GM21786 (cell line): ENCODE data around the gene PLPP1.
"Not testable (repeated sequence)": the region's sequence is repeated elsewhere in the genome, so short reads cannot be mapped to it uniquely, and the experiment has no call there.

Source experiments
- ATAC-seq: cut with Tn5 transposase; IDR thresholded peaks from one replicate; pipeline ENCODE4 v1.9.1; 2021; ENCODE audit not compliant: unreplicated experiment

Gene PLPP1

DNA sequence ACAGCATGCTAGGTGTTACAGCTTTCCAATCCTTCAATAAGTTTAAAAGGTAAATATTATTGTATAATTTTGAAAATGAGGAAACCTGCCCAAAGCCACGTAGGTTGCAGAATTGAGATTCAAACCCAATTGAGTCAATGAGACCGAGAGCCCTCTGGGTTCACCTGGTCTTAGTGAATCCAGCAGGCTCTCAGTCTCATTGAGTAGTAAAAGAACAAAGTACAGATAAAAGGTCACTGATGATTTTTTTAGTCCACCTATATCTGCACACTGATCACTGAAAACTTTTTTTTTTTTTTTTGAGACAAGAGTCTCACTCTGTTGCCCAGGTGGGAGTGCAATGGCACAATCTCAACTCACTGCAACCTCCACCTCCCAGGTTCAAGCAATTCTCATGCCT is 27.2 kb downstream of the PLPP1 start:
- ATAC-seq = no peak

DNA sequence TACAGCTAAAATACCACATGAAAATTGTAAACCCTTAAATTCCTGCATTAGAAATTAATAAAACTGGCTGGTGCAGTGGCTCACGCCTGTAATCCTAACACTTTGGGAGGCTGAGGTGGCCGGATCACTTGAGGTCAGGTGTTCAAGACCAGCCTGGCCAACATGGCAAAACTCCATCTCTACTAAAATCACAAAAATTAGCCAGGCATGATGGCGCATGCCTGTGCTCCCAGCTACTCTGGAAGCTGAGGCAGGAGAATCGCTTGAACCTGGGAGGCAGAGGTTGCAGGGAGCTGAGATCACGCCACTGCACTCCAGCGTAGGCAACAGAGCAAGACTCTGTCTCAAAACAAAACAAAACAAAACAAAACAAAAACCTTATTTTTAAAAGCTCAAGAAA is 29.1 kb downstream of the PLPP1 start:
- ATAC-seq = not testable (repeated sequence)

DNA sequence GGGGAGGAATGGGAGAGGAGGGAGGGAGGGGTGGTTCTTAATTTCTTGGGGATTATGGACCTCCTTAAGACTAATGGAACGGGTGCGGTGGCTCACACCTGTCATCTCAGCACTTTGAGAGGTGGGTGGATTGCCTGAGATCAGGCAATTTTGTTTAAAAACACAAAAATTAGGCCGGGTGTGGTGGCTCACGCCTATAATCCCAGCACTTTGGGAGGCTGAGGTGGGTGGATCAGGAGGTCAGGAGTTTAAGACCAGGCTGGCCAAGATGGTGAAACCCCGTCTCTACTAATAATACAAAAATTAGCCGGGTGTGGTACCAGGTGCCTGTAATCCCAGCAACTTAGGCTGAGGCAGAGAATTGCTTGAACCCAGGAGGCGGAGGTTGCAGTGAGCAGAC is 30.8 kb downstream of the PLPP1 start:
- not testable (repeated sequence) for ATAC-seq

DNA sequence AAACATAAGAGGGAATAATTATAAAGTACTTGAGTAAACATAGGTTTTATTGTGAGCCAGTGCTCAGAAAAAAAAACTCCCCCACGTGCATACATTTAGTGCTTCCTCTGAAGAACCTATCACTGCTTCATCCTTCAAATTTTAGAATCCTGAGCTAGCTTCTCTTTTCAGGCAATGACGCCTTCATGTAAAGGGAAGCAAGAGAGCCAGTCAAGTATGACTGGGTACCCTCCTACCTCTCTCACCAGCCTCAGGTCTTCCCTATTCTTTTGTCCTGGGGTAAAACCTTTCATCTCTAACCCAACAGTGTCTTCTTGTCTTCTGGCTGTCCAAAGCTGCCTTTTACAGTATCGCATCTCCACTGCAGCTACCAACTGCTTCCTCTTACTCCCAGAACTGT is 32.0 kb downstream of the PLPP1 start:
- no peak for ATAC-seq

DNA sequence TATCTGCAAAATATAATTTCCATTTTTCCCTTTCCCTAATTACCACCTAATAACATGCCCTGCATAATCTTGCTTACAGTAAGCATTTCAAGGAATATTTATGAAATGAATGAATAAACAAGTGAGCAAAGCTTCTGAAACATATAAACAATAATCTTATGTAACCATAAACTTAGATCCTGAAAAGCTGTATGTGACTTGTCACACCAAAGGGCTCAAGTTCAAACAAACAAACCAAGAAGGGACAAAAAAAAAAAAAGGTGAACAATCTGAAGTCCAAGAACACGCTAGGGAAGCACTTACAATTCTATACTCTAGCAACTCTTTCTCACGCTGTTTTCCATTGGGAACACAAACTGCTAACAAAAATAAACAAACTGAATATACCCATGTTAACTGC is 36.3 kb downstream of the PLPP1 start:
- no peak for ATAC-seq

DNA sequence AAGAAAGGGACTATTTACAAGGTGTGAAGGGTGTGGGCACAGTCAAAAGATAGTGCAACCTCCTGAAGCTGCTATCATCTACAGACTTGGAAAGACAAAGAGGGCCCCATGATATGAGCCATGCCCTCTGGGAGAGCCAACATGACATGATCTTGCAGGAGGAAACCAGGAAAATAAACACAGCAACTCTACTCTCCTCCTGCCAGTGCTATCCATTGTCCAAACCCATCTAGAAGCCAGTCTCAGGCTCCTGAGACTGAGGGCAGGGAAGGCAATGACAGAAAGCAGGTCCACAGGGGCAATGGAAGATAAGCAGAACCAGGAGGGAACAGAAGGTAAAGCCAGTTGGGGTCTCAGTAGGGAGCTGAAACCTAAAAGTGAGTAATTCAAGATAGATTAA is 37.1 kb downstream of the PLPP1 start:
- no peak for ATAC-seq

DNA sequence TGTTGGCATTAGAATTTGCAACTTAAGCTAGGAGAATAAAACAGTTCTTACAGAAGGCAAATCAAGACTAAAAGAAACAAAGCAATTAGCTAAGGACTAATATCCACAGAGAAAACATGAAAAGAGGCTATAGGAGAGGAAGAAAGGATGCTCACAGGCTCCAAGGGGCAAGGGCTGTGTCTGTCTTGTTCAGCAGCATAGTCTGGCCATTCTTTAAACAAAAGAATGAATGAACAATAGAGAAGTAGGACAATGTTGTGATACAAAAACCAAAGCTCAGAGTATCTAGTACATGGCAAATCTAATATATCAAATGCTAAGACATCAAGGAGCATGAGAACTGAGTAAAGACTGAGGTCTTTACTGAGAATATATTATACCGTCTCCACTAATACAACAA is 39.5 kb downstream of the PLPP1 start:
- no peak for ATAC-seq

DNA sequence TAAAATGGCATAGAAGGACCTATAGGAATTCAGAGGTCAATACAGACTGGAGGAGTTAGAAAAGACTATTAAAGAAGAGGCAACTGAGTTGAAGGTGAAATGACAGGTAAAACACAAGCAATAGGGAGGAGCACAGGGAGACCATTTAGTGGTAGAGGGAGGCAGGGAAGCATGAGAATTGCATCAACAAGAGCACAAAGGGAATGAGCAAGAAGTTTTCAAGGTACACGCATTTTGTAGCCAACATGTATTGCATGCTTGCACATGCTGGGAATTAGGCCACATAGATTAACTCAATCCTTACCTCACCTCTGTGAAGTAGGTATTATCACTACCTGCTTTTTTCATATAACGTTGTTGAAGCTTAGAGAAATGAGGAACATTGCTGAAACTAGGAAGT is 42.3 kb downstream of the PLPP1 start:
- ATAC-seq = no peak

DNA sequence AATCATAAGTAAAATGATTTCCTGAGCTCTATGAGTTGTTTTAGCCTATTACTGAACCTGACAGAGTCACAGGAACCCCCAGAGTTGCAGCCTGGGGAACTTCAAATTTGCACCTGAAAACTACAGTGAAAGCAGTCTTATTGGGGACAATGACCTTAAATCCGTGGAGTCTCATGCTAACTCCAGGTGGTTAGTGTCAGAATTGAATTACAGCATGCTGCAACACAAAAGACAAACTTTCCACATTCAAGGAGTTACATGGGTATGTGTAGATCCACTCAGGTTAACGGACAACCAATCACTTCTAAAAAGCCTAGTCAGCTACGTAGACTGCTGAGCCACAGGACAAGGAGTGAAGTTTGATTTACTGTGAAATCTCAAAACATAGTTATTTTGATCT is 49.7 kb downstream of the PLPP1 start:
- no peak for ATAC-seq

DNA sequence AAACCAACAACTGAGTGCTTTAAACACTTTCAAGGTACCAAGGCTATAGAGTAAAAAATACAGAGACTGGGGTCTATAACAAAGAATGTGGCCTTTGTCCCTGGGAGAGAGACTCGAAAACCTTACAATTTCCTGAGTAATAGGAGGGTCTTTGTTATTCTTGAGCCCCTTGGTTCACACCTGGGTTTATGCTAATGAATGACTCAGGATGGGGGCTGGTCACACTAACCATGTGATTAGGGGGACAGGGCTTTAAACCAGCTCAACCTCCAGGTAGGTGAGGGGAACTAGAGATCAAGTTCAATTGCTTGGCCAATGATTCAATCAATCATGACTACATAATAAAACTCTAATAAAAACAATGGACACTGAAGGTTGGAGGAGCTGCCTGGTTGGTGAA is 50.2 kb downstream of the PLPP1 start:
- ATAC-seq = no peak

DNA sequence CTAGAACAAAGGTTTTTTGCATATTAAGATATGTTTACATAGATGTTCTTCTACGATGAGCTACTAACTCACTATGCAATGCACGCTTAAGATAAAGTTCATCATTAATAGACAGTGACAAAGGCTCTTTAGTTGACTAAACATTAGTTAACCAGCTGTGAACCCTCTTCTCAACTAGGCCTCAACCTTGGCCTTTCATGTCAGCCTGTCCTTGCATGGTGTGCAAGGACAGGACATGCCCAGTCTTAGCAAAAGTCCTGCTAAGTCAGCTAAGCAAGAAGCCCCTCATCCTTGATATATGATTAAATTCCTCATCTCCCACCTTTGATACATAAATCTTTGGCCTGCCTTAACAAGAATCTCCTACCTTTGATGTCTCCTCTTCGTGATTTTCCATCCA is 50.9 kb downstream of the PLPP1 start:
- no peak for ATAC-seq

DNA sequence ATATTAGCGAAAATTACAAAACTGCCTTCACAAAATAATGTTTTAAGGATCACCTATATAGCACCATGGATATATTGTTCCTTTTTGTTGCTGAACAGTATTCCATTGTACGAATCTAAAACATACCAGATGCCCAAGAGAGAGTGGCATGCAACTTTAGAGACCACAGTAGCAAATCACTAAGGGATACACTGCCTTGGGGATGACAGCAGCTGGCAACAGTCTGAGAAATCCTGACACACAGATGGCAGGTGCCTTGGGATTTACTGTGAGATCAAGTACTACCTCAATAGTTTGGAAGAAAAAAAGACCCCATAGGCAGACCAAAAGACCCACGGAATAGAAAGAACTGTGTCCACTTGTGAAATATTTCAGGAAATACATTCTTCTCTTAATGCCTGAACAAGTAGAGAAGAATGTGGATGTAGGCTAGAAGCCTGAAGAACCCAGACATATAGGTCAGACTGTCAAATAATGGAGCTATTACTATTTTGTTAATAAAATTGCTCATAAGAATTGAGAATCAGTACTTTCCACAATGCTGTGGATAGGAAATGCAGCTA is 53.4 kb downstream of the PLPP1 start:
- ATAC-seq = no peak

DNA sequence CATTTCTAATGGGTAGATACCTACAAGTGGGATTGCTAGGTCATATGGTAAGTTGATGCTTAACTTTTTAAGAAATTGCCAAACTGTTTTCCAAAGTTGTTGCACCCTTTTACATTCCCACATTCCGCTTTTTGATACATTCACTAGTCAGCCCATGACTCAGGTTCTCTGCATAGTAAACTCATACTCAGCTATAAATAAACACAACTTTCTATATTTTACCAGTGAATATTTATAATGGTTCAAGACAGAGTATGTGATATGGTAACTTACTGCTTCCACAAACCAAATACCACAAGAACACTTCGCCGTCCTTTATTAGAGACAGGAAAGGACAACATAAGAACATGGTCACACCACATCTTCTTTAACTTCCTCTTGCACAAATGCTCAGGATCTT is 54.0 kb downstream of the PLPP1 start:
- no peak for ATAC-seq

DNA sequence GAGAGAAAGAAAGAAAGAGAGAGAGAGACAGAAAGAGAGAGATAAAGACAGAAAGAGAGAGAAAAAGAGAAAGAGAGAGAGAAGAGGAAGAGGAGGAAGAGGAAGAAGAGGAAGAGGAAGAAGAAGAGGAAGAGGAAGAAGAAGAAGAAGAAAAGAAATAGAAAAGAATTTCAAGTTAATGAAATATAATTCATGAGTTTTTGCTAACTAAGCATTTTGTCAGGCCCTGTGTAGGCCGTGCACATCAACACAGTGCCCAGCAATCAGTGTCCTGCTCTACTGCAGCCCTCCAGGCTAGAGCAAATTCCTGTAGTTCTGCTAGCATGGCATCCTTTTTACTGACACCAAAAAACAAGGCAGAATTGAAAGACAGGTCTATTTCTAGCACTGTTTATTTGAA is 62.1 kb downstream of the PLPP1 start:
- ATAC-seq = no peak

DNA sequence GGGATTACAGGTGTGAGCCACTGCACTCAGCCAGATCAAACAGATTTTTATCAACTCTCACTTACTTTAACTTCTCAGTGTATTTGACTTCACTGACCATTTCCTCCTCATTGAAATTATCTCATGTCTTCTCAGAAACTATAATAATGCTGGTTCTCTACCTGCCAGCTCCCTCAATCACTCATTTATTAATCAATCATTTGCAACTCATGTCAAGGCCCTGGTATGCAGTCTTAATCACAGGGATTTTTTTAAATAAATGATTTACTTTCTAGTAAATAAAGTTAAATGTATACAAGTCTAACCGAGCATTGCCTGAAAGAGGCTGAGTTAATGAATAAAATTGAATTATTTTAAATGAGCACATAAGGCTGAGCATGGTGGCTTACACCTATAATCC is 63.3 kb downstream of the PLPP1 start:
- ATAC-seq = no peak

DNA sequence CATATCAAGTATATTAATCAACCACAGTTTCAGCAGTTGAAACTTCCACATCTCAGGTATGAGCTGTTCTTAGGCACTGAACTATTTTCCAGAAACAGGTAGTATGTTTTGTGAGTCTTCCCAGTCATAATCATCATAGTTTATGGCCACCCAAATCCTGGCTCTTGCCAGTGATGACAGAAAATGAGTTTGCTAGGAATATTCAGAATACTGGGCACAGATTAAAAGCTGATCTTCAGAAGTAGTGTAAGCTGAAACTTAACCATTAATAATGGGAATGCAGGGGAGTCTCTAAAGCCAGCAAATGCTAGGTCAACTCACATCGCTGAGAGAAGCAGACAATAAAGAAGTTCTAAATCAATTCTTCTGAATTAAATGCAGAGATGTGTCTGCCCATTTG is 64.5 kb downstream of the PLPP1 start:
- no peak for ATAC-seq

DNA sequence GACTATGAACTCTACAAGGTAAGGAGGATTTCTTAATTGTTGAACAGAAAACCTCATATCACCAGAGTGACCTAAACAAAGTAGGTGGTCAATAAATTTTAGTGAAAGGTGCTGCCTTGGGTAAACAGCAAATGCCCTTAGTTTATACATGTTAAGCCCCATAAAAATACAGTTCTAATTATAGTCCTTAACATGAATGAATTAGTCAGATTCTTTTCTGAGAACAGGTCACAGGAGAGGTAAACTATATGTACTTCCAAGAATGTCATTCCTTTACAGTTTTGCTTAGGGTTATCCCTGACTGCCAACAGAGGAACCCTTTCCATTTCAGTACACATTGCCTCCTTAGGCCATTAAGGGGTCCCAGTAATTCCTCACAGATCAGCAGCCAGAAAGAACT is 64.9 kb downstream of the PLPP1 start:
- ATAC-seq = no peak

DNA sequence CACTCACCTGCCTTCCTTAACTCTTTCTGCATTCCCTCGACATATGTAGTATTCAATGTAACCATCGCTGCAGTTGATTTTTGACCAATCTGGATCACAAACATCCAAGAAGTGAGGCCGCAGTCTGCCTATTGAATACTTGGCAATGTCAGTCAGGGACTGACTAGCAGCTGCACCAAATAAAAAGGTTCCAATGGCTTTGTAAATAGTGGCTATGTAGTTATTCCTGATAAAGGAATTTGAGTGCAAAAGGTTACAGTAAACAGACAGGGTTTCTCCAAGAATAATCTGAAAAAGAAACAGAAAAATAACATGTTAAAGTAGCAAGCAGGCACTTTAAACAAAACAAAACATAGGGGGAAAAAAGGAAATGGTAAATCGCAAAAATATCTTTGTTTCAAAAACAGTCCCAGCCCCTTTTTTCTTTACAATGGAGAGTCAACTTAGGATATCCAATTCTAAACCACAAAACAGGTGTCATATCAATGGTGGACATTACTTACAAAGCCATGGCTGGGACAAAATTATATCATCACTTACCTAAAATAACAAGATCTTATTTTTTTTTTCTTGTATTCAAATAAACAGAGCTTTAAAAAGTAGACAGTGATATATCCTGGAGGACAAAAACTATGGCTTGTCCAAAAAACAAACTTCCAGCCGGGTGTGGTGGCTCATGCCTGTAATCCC is 66.8 kb downstream of the PLPP1 start:
- ATAC-seq = no peak

DNA sequence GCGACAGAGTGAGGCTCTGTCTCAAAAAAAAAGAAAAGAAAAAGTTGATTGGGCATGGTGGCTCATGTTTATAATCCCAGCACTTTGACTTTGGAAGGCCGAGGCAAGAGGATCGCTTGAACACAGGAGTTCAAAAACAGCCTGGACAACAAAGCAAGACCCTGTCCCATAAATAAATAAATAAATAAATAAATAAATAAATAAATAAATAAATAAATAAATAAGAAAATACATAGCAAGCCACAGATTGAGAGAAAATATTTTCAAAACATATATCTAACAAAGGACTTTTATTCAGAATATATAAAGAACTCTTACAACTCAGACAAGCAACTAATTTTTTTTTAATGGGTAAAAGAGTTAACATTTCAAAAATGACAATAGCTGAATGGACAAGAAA is 71.2 kb downstream of the PLPP1 start:
- no peak for ATAC-seq

DNA sequence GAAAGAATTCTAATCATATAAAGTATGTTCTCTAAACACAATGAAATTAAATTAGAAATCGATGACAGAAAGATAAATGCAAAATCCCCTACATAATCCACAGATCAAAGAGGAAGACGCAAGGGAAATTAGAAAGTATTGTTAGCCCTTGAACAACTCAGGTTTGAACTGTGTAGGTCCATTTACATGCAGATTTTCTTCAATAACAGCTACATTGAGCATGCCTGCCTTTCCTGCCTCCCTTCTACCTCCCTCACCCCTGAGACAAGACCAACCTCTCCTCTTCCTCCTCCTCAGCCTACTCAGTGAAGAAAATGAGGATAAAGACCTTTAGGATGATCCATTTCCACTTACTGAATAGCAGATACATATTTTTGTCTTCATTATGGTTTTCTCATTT is 75.2 kb downstream of the PLPP1 start:
- no peak for ATAC-seq

DNA sequence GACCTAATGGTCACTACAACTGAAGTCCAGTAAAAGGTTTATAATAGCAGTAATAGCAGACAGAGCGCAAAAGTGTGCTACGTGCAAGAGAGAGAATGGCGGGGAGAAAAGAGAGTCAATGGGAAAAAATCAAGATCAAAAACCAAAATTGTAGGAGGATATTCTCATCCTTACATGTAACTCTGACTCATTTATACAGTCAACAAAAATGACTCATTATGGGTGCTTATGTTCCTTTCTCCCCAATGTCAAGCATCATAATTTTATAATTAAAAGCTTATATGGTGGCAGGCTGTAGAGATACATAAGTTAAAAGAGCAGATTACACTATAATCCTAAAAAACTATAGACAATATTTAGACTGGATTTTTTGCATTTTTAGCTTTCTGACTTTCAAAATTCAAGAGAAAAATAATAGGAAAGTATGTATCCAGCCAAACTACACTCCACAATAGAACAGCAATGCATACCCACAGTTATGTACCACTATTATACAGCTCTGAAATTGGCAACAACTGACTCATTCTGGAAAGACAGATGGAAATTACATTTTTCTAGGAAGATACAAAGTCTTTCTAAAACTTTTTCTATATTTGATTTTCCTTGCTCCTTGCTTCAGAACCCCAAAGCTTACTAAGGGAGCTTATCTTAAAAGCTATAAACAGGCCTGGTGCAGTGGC is 78.4 kb downstream of the PLPP1 start:
- no peak for ATAC-seq

DNA sequence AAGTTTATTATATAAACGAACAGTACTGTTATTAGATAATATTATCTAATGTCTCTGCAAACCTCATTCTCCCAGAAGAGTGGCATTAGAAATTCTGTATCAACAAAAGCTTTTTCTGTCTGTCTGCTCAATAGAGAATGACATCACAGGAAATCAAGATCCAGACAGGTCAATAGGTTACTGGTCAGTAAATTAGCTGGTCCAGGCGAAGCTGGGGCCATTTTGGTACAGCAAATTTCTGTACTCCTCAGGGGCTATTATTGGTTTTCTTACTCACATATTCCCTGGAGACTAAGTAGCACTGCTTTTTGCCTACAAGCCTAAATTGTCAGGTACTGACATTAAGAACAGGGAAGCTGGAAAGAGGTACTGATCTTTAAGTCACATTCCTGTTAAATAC is 80.5 kb downstream of the PLPP1 start:
- ATAC-seq = no peak

DNA sequence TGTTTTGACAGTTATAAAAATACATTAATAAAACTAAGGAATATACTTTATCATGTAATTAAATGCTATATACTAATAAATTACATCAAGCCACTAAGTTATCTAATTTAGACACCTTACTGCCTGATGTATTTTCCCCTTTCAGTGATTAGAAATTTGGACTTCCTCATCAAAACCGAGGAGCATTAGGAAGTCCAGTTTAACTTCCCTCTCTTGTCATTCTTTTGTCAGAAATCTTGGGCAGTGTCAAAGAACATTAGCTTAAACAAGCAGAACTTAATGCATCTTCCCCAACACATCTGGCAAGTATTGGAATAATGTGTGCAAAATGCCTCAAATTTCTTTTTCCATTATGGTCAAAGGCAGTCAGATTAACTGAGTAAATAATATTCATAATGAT is 81.6 kb downstream of the PLPP1 start:
- no peak for ATAC-seq
